HG03565 (cell line): ENCODE measurements around the gene C2CD3.

Source experiments
- ATAC-seq: cut with Tn5 transposase; IDR thresholded peaks from one replicate; pipeline ENCODE4 v1.9.1; 2021; ENCODE audit warnings: mild to moderate bottlenecking, moderate library complexity; ENCODE audit not compliant: unreplicated experiment

The C2CD3 gene

DNA sequence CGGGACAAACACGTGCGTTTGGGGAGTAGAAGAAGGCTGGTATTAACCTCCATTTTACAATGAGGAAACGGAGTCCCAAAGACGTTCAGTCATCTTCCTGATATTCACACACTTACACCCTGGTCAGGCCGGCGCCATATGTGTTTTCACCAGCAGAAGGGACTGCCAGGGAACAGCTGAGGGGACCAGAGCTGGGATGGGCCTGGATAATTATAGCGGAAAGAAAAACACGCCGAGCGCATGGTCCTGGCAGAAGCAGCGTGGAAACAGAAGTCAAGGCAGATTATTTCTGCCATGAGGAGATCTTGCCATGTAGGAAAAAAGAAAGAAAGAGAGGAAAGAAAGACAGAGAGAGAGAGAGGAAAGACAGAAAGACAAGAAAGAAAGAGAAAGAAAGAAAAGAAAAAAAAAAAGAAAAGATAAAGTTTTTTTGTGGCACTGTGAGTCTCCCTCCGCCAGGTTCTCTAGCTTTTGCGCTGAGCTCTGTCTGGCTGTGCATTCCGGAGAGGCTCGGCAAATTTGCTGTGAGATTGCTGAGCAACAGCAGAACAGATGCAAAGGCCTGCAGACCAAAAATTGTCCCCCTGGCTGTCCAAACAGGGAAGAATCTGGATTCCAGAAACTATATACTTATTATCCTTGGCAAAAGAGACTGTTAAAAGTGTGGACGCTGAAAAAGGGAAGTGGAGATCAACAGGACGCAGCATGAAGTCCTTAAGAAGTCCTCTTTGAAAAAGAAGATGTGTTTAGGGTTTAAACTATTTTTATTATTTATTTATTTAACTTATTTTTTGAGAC is 186.9 kb downstream of the C2CD3 start:
- ATAC-seq = no peak

- peak; percentile 75 for ATAC-seq
These were observed 187.6 kb downstream of the C2CD3 start for GRCh38 chr11:73982990-73983740.

- peak; percentile 24 for ATAC-seq
These were observed 188.2 kb downstream of the C2CD3 start, which contains the start of gene UCP2 for GRCh38 chr11:73982595-73982989. UCP2 (minus strand) TSS chr11:73982843; CDS start chr11:73978378, 4,465 bp downstream.

GRCh38 chr11:73981051-73981805 is 189.6 kb downstream of the C2CD3 start:
- no peak for ATAC-seq

GRCh38 chr11:73980001-73980961 is 190.5 kb downstream of the C2CD3 start:
- ATAC-seq = peak; percentile 30

GRCh38 chr11:73978576-73979086 is 192.2 kb downstream of the C2CD3 start:
- no peak for ATAC-seq

DNA sequence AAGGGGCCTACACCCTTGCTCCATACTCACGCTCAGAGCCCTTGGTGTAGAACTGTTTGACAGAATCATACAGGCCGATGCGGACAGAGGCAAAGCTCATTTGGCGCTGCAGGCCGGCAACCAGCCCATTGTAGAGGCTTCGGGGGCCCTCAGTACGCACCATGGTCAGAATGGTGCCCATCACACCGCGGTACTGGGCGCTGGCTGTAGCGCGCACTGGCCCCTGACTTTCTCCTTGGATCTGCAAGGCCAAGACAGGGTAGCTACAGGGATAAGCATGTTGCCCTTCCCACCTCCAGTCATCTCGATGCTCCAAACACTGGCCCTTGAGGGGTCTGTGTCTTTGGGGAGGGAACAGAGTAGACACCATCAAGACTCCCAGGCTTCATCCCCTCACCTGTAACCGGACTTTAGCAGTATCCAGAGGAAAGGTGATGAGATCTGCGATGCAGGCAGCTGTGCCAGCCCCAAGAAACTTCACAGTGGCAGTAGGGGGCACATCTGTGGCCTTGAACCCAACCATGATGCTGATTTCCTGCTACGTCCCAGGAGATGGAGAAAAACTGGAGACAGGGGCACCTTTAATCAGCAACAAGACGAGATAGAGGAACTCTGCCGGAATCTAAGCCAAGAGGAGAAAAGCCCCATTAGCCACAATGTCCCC is 192.8 kb downstream of the C2CD3 start:
- no peak for ATAC-seq

GRCh38 chr11:73976451-73977151 is 194.2 kb downstream of the C2CD3 start:
- ATAC-seq = no peak

- no peak for ATAC-seq
These were observed 195.4 kb downstream of the C2CD3 start for GRCh38 chr11:73975479-73975757.

DNA sequence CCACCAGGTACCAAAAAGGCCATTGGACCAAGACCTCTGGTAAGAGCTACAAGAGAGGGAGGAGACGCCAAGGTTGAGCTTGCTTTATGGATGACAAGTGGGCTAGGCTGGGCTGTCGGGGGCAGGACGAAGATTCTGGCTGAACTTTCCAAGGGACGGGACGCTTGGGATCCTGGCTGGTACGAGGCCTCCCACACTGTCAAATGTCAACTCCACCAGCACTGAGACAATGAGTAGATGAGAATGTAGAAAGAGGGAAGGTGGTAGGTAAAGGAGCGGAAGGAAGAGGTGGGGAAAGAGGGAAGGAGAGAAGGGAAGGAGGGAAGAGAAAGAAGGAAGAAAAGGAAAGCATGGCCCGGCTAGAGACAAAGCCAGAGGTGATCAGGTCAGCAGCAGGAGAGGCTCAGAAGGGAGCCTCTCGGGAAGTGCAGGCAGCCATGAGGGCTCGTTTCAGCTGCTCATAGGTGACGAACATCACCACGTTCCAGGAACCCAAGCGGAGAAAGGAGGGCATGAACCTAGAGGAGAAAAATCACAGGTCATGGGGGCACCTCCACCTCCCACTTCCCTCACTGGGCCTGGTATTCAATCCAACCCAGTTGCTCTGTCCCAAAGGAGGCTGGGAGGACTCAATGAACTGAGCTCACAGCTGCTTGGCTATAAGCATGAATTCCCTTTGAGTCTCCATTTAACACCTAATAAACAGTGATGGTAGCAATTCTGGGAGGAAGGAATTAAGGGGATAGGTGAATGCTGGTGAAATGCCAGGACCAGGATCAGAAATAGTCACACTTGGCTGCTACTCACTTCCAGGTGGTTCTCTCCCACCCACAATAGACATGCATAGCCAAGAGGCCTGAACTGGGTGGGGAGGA is 196.0 kb downstream of the C2CD3 start:
- no peak for ATAC-seq

DNA sequence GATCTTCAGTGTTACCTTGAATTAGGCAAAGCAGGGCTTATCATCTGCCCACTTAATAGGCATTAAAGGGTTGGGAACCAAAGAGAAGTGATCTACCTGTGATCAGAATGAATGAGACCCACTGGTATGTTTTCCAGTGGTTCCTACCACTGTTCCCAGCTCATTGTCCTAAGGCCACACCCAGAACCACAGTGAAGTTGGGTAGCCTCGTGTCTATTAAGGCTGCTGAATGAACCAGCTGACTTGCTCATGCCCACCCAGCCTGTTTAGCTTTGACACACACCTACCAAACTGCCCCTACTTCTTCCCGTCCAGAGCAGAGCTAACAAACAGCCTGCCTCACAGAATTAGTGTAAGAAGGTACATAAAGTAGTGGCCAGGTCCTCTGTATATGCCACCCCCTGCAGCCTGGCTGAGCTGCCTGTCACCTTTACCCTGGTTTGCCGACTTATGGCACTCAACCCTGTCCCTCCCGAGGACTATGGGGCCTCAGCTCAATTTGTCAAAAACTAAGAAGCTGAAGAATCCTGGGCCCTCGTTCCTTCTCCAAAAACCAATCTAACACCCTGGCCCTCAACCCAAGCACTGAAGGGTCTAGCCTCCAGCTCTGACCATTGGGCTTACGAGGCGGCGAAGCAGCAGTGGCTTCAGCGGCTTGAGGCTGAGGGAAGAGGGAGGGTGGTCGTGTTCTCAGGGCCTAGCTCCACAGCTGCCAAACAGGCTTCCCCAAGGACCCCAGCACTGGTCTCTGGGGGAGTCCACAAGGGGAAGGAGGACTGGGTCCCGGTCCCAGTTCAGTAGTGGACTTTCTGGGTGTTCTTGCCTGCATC is 198.0 kb downstream of the C2CD3 start:
- no peak for ATAC-seq

GRCh38 chr11:73972187-73972586 is 198.6 kb downstream of the C2CD3 start:
- ATAC-seq = no peak

GRCh38 chr11:73971175-73971719 is 199.6 kb downstream of the C2CD3 start:
- no peak for ATAC-seq

DNA sequence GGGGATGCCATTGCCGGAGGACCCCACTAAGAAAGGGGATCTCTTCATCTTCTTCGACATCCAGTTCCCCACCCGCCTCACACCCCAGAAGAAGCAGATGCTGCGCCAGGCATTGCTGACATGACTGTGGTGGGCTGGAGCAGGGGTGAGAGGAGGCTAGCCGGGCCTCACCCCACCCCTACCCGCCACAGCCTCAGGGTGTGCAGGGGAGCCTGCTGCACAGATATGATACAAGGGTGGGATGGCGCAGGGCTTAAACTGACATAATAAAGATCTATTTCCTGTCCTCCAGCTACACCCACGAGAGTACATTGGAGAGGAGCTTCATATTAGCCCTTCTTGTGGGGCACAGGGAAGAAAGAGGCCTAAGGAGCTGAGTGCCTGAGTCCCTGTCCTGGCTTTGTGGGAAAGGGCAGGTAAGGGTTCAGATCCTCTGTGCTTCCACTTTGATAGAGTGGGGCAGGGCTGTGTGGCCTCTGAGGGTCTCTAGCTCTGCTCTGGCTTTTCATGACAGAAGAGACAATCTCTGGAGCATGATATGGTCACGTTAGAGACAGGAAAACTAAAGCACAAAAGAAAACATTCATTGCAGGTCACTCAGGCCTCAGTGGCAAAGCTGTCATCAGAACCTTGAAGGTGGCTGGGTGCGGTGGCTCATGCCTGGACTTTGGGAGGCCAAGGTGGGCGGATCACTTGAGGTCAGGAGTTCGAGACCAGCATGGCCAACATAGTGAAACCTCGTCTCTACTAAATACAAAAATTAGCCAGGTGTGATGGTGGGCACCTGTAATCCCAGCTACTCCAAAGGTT is 200.6 kb downstream of the C2CD3 start:
- ATAC-seq = no peak

GRCh38 chr11:73969091-73969490 is 201.7 kb downstream of the C2CD3 start:
- ATAC-seq = no peak

- ATAC-seq = no peak
These were observed 202.3 kb downstream of the C2CD3 start for GRCh38 chr11:73968356-73968966.
